GM12892 (cell line): ENCODE data around the gene EMID1.
"Not testable (repeated sequence)": the region's sequence is repeated elsewhere in the genome, so short reads cannot be mapped to it uniquely, and the experiment has no call there.

Experiments
- DNase-seq: peaks from one replicate; pipeline ENCODE4 v3.0.0; 2011; ENCODE audit not compliant: insufficient read length
- FAIRE-seq: peaks from 2 replicates; lab custom pipeline; 2011; peaks lifted over from hg19 to GRCh38; lab: Jason Lieb, UNC
- POLR2A ChIP-seq: IDR thresholded peaks from 2 replicates; pipeline ENCODE4 v1.6.1; 2011; ENCODE audit warnings: low read depth, low read length, control low read depth
- POLR2AphosphoS5 ChIP-seq: IDR thresholded peaks from 2 replicates; pipeline ENCODE4 v1.6.1; 2011; ENCODE audit warnings: low read depth, low read length, control low read depth
- TAF1 ChIP-seq: IDR thresholded peaks from 2 replicates; pipeline ENCODE4 v1.6.1; 2011; ENCODE audit warnings: low read depth, mild to moderate bottlenecking, control low read depth, low read length, borderline replicate concordance

EMID1 gene

GRCh38 chr22:29226351-29226981 lies 20.8 kb downstream of the EMID1 start:
- 0 out of 2 replicates have a peak, but pooled peaks have one; percentile 4 for TF ChIP-seq POLR2A
- no peak for TF ChIP-seq TAF1
- FAIRE-seq, result no peak
- no peak for DNase-seq

GRCh38 chr22:29230972-29231875 lies 25.5 kb downstream of the EMID1 start:
- no peak for DNase-seq
- no peak for TF ChIP-seq POLR2AphosphoS5
- no peak for TF ChIP-seq POLR2A
- TF ChIP-seq TAF1, result no peak
- FAIRE-seq, result no peak

- no peak for TF ChIP-seq POLR2A
- no peak for TF ChIP-seq POLR2AphosphoS5
- TF ChIP-seq TAF1, result no peak
- DNase-seq, result peak; percentile 19
- no peak for FAIRE-seq
Observed at GRCh38 chr22:29231971-29232959, 26.6 kb downstream of the EMID1 start.

- FAIRE-seq (no peak), DNase-seq (no peak)
- TF ChIP-seq POLR2AphosphoS5 (no peak), POLR2A (no peak), TAF1 (no peak)
Observed at GRCh38 chr22:29233277-29233877, 27.7 kb downstream of the EMID1 start.

- DNase-seq, result not testable (repeated sequence)
Observed at GRCh38 chr22:29240481-29240880, 34.8 kb downstream of the EMID1 start.

GRCh38 chr22:29243874-29244446 lies 38.3 kb downstream of the EMID1 start:
- DNase-seq (no peak), FAIRE-seq (no peak)
- TF ChIP-seq POLR2A (no peak), TAF1 (no peak), POLR2AphosphoS5 (no peak)

More at GRCh38 chr22:29240481-29240880, 34.8 kb downstream of the EMID1 start:
- FAIRE-seq, result not testable (repeated sequence)

- FAIRE-seq (no peak), DNase-seq (no peak)
- TF ChIP-seq TAF1 (no peak), POLR2AphosphoS5 (no peak), POLR2A (no peak)
Observed at GRCh38 chr22:29244785-29245625, 39.3 kb downstream of the EMID1 start.

GRCh38 chr22:29245626-29246385 lies 40.1 kb downstream of the EMID1 start:
- DNase-seq, result peak; percentile 64
- peak; percentile 97 for FAIRE-seq
- TF ChIP-seq TAF1 (no peak), POLR2A (no peak), POLR2AphosphoS5 (no peak)

- FAIRE-seq, result not testable (repeated sequence)
Observed at GRCh38 chr22:29247891-29248290, 42.2 kb downstream of the EMID1 start.

GRCh38 chr22:29251265-29251664 lies 45.6 kb downstream of the EMID1 start:
- FAIRE-seq, result no peak
- DNase-seq, result no peak
- TF ChIP-seq TAF1, result no peak
- TF ChIP-seq POLR2A, result no peak
- no peak for TF ChIP-seq POLR2AphosphoS5

More at GRCh38 chr22:29247891-29248290, 42.2 kb downstream of the EMID1 start:
- not testable (repeated sequence) for DNase-seq
